ENCODE measurements around the gene MGAM2. TPM values are rescaled to one million over a fixed set of nuclear protein-coding genes. Genes with fewer than 3 reads are reported as not detected.

The MGAM2 gene
- total RNA-seq, 1 experiment from 2014 or later, result 0.10 TPM

GRCh38 chr7:142088022-142088714 is 23.4 kb upstream of the MGAM2 start:
- no peaks in the 10 kb centered on the region for H3K36me3 ChIP-seq (ENCODE audit: control insufficient read depth, insufficient read depth, low read length)
- TF ChIP-seq REST (IDR thresholded peaks at IDR 0.05; ENCODE audit: insufficient read depth in 1 of 2, low read depth in 2 of 2, low read length in 1 of 2) (no peak), POLR2AphosphoS5 (IDR thresholded peaks at IDR 0.05; ENCODE audit: low read depth, low read length) (no peak), SIN3A (IDR thresholded peaks at IDR 0.05; ENCODE audit: borderline replicate concordance, insufficient read depth, low read depth, low read length) (no peak), TCF7L2 (IDR thresholded peaks at IDR 0.05; ENCODE audit: low read depth, low read length) (no peak), CTCF (IDR thresholded peaks at IDR 0.05) (no peak)
- in situ Hi-C loops (cut with HindIII; ENCODE audit: low pct_unique_long_range_greater_than_20kb, low sequenced_read_pairs), result no loop called here
- ChIA-PET POLR2A (no interaction called here), CTCF (no interaction called here)
- intact Hi-C loops (cut with micrococcal nuclease; ENCODE audit: unreplicated experiment), result no loop called here
- H3K4me3 ChIP-seq (ENCODE audit: low read depth in 2 of 2, low read length in 2 of 2), result no peak overlapping the region
- ATAC-seq (no peak), DNase-seq (ENCODE audit: low read depth, low spot score) (no peak)
- no peaks in the 10 kb centered on the region for H3K4me1 ChIP-seq (ENCODE audit: control insufficient read depth, insufficient read depth, low read length)
- H3K27me3 ChIP-seq (ENCODE audit: control insufficient read depth, insufficient read depth, low read length), result no peaks in the 10 kb centered on the region
- H3K27ac ChIP-seq (ENCODE audit: low read length), result no peak overlapping the region
- BruUV-seq (replicated peaks), result no TSS peak
- no peaks in the 10 kb centered on the region for H3K9me3 ChIP-seq (ENCODE audit: control insufficient read depth, insufficient read depth, low read depth, low read length)

DNA sequence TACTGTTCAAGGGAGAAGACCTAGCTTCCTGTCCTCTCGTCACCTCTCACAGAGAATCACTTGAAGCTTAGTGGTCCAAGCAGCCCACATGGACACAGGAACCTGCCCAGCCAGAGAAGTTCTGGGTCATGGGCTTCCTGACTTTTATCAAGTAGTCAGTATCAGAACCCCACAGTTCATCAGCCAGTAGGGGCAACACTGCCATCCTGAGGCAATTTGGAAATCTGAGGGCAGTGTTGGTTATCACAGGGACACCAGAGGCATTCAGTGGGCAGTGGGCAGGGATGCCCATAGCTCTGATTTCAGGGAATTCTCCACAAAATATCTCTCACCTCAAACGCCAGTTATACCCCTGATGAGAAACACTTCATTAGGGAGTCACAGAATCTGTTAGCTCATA is 22.5 kb upstream of the MGAM2 start:
- no peaks in the 10 kb centered on the region for H3K36me3 ChIP-seq (ENCODE audit: control insufficient read depth, insufficient read depth, low read length)
- no peaks in the 10 kb centered on the region for H3K9me3 ChIP-seq (ENCODE audit: control insufficient read depth, insufficient read depth, low read depth, low read length)
- no peaks in the 10 kb centered on the region for H3K4me1 ChIP-seq (ENCODE audit: control insufficient read depth, insufficient read depth, low read length)
- no peak overlapping the region for H3K4me3 ChIP-seq (ENCODE audit: low read depth in 2 of 2, low read length in 2 of 2)
- in situ Hi-C loops (cut with HindIII; ENCODE audit: low pct_unique_long_range_greater_than_20kb, low sequenced_read_pairs) (no loop called here), intact Hi-C loops (cut with micrococcal nuclease; ENCODE audit: unreplicated experiment) (no loop called here)
- DNase-seq (ENCODE audit: low read depth, low spot score), result no peak
- CTCF ChIA-PET, result no interaction called here
- no peak overlapping the region for H3K27ac ChIP-seq (ENCODE audit: low read length)
- no TSS peak for BruUV-seq (replicated peaks)
- POLR2A ChIA-PET, result no interaction called here
- H3K27me3 ChIP-seq (ENCODE audit: control insufficient read depth, insufficient read depth, low read length), result no peaks in the 10 kb centered on the region
- no peak for ATAC-seq
- TF ChIP-seq TCF7L2 (IDR thresholded peaks at IDR 0.05; ENCODE audit: low read depth, low read length) (no peak), REST (IDR thresholded peaks at IDR 0.05; ENCODE audit: insufficient read depth in 1 of 2, low read depth in 2 of 2, low read length in 1 of 2) (no peak), SIN3A (IDR thresholded peaks at IDR 0.05; ENCODE audit: borderline replicate concordance, insufficient read depth, low read depth, low read length) (no peak), POLR2AphosphoS5 (IDR thresholded peaks at IDR 0.05; ENCODE audit: low read depth, low read length) (no peak), CTCF (IDR thresholded peaks at IDR 0.05) (no peak)

All from Panc1 (cell line).